KG1 (cell line): ENCODE data around the gene S100A3.
"Not testable (repeated sequence)": the region's sequence is repeated elsewhere in the genome, so short reads cannot be mapped to it uniquely, and the experiment has no call there.

Experiments
- DNase-seq: peaks from one replicate; lab custom pipeline; 2025; lab: John Stamatoyannopoulos, UW

Gene S100A3

GRCh38 chr1:153548722-153549688 is at the start of gene S100A3:
Gene S100A3, minus strand, starts transcription at chr1:153549258. Its CDS starts 773 bp downstream, at chr1:153548485.
- DNase-seq, result no peak

- DNase-seq, result peak; percentile 77
Measured at GRCh38 chr1:153598309-153599172, 49.5 kb upstream of the S100A3 start.

- no peak for DNase-seq
Measured at GRCh38 chr1:153597206-153597605, 48.1 kb upstream of the S100A3 start.

GRCh38 chr1:153592748-153593147 is 43.7 kb upstream of the S100A3 start:
- no peak for DNase-seq

- no peak for DNase-seq
Measured at GRCh38 chr1:153588482-153588881, 39.4 kb upstream of the S100A3 start.

- not testable (repeated sequence) for DNase-seq
Measured at GRCh38 chr1:153588033-153588432, 39.0 kb upstream of the S100A3 start.

- no peak for DNase-seq
Measured at GRCh38 chr1:153587314-153587713, 38.3 kb upstream of the S100A3 start.

GRCh38 chr1:153586347-153586746 is 37.3 kb upstream of the S100A3 start:
- no peak for DNase-seq

GRCh38 chr1:153585006-153585405 is 35.9 kb upstream of the S100A3 start:
- no peak for DNase-seq

- no peak for DNase-seq
Measured at GRCh38 chr1:153583976-153584375, 34.9 kb upstream of the S100A3 start.

- not testable (repeated sequence) for DNase-seq
Measured at GRCh38 chr1:153583514-153583913, 34.5 kb upstream of the S100A3 start.

- DNase-seq, result not testable (repeated sequence)
Measured at GRCh38 chr1:153582836-153583235, 33.8 kb upstream of the S100A3 start.

GRCh38 chr1:153578936-153579335 is 29.9 kb upstream of the S100A3 start:
- no peak for DNase-seq

GRCh38 chr1:153578490-153578889 is 29.4 kb upstream of the S100A3 start:
- DNase-seq, result no peak

GRCh38 chr1:153577624-153578051 is 28.6 kb upstream of the S100A3 start:
- DNase-seq, result no peak

- no peak for DNase-seq
Measured at GRCh38 chr1:153577138-153577537, 28.1 kb upstream of the S100A3 start.

GRCh38 chr1:153575497-153575896 is 26.4 kb upstream of the S100A3 start:
- DNase-seq, result not testable (repeated sequence)

- DNase-seq, result not testable (repeated sequence)
Measured at GRCh38 chr1:153575081-153575491, 26.0 kb upstream of the S100A3 start.

GRCh38 chr1:153573351-153573750 is 24.3 kb upstream of the S100A3 start:
- DNase-seq, result no peak

- DNase-seq, result peak; percentile 20
Measured at GRCh38 chr1:153572569-153573015, 23.5 kb upstream of the S100A3 start.

- DNase-seq, result no peak
Measured at GRCh38 chr1:153571706-153572105, 22.6 kb upstream of the S100A3 start.

- DNase-seq, result no peak
Measured at GRCh38 chr1:153570874-153571273, 21.8 kb upstream of the S100A3 start.
